ENCODE data around the gene NEIL1. TPM values are rescaled to one million over a fixed set of nuclear protein-coding genes. Genes with fewer than 3 reads are reported as not detected.

The NEIL1 gene
- polyA plus RNA-seq, 2 of the 4 experiments (the other 2 are of a cell fraction), result 3.2 to 6.8 TPM

DNA sequence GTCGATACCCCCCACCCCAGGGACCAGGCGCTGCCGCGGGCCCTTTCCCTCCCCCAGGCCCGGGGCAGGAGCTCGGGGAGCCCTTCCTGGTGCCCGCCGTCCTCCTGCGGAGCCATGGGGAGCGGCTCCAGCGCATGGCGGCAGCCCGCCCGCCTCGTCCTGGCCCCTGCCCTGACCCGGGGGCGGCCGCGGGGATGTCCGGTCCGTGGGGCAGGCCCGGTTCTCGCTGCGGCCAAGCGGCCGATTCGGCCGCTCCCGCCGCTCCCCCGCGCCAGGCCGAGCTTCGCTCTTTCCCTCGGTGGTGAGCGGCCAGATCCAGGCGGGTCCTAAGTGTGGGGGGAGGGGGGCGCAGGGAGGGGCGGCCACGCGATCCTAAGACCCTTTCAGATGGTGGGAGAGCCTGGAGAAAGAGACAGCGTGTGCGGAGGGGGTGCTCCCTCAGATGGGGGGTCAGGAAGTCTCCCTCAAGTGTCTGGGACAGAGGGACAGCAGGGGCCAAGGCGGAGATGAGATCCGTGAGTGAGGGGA is 1.3 kb downstream of the NEIL1 start:
- H3K27ac ChIP-seq, result peak overlapping the region; percentile 95 to 96
- peak overlapping the region; percentile 91 for H3K4me3 ChIP-seq
- no peak for DNase-seq (ENCODE audit: low read depth in 1 of 2, low spot score in 1 of 2)
- TF ChIP-seq TFCP2L1 (CRISPR knock-in tag; IDR thresholded peaks at IDR 0.05) (0 out of 2 replicates have a peak, but pooled peaks have one; percentile 40), GATA3 (IDR thresholded peaks at IDR 0.05; ENCODE audit: borderline replicate concordance) (no peak), RAD21 (conservative IDR thresholded peaks at IDR 0.05 in 1 of 2, IDR thresholded peaks at IDR 0.05 in 1 of 2) (no peak), CHD4 (IDR thresholded peaks at IDR 0.05; ENCODE audit: borderline replicate concordance) (no peak), MAZ (IDR thresholded peaks at IDR 0.05; ENCODE audit: borderline replicate concordance, low read depth, low read length) (no peak), FOXS1 (CRISPR knock-in tag; IDR thresholded peaks at IDR 0.05) (no peak), HOXB13 (CRISPR knock-in tag; IDR thresholded peaks at IDR 0.05; ENCODE audit: low read depth) (no peak), BHLHE40 (IDR thresholded peaks at IDR 0.05; ENCODE audit: low read depth, low read length) (no peak), USF2 (IDR thresholded peaks at IDR 0.05) (no peak), JUN (IDR thresholded peaks at IDR 0.05) (no peak)
- TF ChIP-seq, protein P1, sequence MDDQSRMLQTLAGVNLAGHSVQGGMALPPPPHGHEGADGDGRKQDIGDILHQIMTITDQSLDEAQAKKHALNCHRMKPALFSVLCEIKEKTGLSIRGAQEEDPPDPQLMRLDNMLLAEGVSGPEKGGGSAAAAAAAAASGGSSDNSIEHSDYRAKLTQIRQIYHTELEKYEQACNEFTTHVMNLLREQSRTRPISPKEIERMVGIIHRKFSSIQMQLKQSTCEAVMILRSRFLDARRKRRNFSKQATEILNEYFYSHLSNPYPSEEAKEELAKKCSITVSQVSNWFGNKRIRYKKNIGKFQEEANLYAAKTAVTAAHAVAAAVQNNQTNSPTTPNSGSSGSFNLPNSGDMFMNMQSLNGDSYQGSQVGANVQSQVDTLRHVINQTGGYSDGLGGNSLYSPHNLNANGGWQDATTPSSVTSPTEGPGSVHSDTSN (IDR thresholded peaks at IDR 0.05), result peak; percentile 54
- TF ChIP-seq, protein P2, sequence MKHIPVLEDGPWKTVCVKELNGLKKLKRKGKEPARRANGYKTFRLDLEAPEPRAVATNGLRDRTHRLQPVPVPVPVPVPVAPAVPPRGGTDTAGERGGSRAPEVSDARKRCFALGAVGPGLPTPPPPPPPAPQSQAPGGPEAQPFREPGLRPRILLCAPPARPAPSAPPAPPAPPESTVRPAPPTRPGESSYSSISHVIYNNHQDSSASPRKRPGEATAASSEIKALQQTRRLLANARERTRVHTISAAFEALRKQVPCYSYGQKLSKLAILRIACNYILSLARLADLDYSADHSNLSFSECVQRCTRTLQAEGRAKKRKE (CRISPR knock-in tag; IDR thresholded peaks at IDR 0.05; ENCODE audit: low read depth), result no peak
- no peak for FAIRE-seq
- no peaks in the 10 kb centered on the region for H3K9me3 ChIP-seq
- peak overlapping the region; percentile 100 for H3K4me2 ChIP-seq
- CTCF ChIA-PET, result interaction anchor here (0.6 to 2.4 kb wide), 5 partner anchors 11 to 292 kb away, joined by 3 to 14 read pairs (median 3); partner anchors contain the start of gene IMP3
- ATAC-seq, result peak; percentile 36 to 54
- 11% methylated on average over 14 of the region's 45 CpGs for WGBS (ENCODE audit: missing lambda C conversion rate)
- peaks cover 4% of the 10 kb centered on the region; the same call in 1 of the 3 replicates for H3K4me1 ChIP-seq
- POLR2A ChIA-PET, result interaction anchor here (0.6 to 2.5 kb wide), 4 partner anchors 8 to 20 kb away, joined by 3 to 13 read pairs (median 3); partner anchors contain the start of gene MAN2C1

DNA sequence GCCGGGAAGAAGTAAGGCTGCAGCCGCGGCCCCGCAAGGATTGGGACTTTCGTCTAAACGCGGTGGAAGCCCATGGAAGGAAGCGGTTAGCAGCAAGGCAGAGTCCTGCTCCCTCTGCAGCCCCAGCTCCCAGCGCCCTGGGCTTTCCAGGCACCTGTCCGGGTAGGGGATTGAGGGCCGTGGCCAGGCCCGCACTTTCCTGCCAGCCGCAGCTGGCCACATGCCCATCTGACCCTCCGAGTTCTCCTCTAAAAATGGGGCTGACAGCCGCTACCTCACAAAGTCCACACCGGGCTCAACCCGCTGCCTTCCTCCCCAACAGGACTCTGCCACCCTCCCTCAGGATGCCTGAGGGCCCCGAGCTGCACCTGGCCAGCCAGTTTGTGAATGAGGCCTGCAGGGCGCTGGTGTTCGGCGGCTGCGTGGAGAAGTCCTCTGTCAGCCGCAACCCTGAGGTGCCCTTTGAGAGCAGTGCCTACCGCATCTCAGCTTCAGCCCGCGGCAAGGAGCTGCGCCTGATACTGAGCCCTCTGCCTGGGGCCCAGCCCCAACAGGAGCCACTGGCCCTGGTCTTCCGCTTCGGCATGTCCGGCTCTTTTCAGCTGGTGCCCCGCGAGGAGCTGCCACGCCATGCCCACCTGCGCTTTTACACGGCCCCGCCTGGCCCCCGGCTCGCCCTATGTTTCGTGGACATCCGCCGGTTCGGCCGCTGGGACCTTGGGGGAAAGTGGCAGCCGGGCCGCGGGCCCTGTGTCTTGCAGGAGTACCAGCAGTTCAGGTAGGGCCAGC is 1.9 kb downstream of the NEIL1 start:
- ATAC-seq (peak; percentile 20 to 23; a peak in 4 of 6 replicates), DNase-seq (ENCODE audit: low read depth in 1 of 2, low spot score in 1 of 2) (no peak), FAIRE-seq (no peak)
- Histone ChIP-seq H3K9me3 (no peaks in the 10 kb centered on the region), H3K4me2 (peak overlapping the region; percentile 100), H3K4me3 (peak overlapping the region; percentile 91), H3K27ac (peak overlapping the region; percentile 95 to 96), H3K4me1 (peaks cover 4% of the 10 kb centered on the region; the same call in 1 of the 3 replicates)
- ChIA-PET CTCF (interaction anchor here (0.6 to 2.4 kb wide), 6 partner anchors 9 to 291 kb away, joined by 3 to 14 read pairs (median 3); partner anchors contain the start of gene IMP3), POLR2A (interaction anchor here (0.6 to 2.5 kb wide), 5 partner anchors 9 to 105 kb away, joined by 3 to 13 read pairs (median 3); partner anchors contain the start of gene MAN2C1)
- 81% methylated on average over 46 of the region's 46 CpGs for WGBS (ENCODE audit: missing lambda C conversion rate)
- TF ChIP-seq, protein P2 (CRISPR knock-in tag; IDR thresholded peaks at IDR 0.05; ENCODE audit: low read depth), result no peak
- TF ChIP-seq ESRRA (IDR thresholded peaks at IDR 0.05; ENCODE audit: borderline replicate concordance, low read length) (no peak), RFX5 (IDR thresholded peaks at IDR 0.05) (no peak), MAFK (IDR thresholded peaks at IDR 0.05; ENCODE audit: partially characterized antibody) (no peak), PHF8 (IDR thresholded peaks at IDR 0.05; ENCODE audit: borderline replicate concordance, low read depth) (no peak), CEBPB (IDR thresholded peaks at IDR 0.05) (no peak), RAD21 (conservative IDR thresholded peaks at IDR 0.05 in 1 of 2, IDR thresholded peaks at IDR 0.05 in 1 of 2) (no peak), HDAC2 (IDR thresholded peaks at IDR 0.05) (no peak), SMC3 (IDR thresholded peaks at IDR 0.05) (no peak), TP53 (CRISPR knock-in tag; IDR thresholded peaks at IDR 0.05) (no peak), POLR2A (IDR thresholded peaks at IDR 0.05; ENCODE audit: low read length) (0 out of 2 replicates have a peak, but pooled peaks have one; percentile 1), HOXA7 (CRISPR knock-in tag; IDR thresholded peaks at IDR 0.05) (no peak), BHLHE40 (IDR thresholded peaks at IDR 0.05; ENCODE audit: low read depth, low read length) (no peak), HEYL (CRISPR knock-in tag; IDR thresholded peaks at IDR 0.05) (no peak), BCL3 (IDR thresholded peaks at IDR 0.05) (no peak), JUN (IDR thresholded peaks at IDR 0.05) (peak in 1 of 2 experiments; percentile 19; a peak in 2 of 5 replicates), RNF2 (IDR thresholded peaks at IDR 0.05; ENCODE audit: borderline replicate concordance, low read depth) (no peak)
- TF ChIP-seq, protein P1 (IDR thresholded peaks at IDR 0.05), result 0 out of 2 replicates have a peak, but pooled peaks have one; percentile 0
- TF ChIP-seq, protein P3, sequence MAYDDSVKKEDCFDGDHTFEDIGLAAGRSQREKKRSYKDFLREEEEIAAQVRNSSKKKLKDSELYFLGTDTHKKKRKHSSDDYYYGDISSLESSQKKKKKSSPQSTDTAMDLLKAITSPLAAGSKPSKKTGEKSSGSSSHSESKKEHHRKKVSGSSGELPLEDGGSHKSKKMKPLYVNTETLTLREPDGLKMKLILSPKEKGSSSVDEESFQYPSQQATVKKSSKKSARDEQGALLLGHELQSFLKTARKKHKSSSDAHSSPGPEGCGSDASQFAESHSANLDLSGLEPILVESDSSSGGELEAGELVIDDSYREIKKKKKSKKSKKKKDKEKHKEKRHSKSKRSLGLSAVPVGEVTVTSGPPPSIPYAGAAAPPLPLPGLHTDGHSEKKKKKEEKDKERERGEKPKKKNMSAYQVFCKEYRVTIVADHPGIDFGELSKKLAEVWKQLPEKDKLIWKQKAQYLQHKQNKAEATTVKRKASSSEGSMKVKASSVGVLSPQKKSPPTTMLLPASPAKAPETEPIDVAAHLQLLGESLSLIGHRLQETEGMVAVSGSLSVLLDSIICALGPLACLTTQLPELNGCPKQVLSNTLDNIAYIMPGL (CRISPR knock-in tag; IDR thresholded peaks at IDR 0.05; ENCODE audit: borderline replicate concordance), result no peak

All from A549 (cell line).